HEK293T (cell line): Measurements from ENCODE around the gene UVSSA.

Experiments used
- CTCF ChIA-PET: fragments of 350-600 bp; formaldehyde crosslinking; extraction: SDS; loops from one replicate; lab custom pipeline; 2021; ENCODE audit warnings: antibody characterized with exemption, inconsistent platforms; lab: Yijun Ruan, JAX
- POLR2A ChIA-PET: fragments of 350-600 bp; formaldehyde crosslinking; extraction: SDS; loops from one replicate; lab custom pipeline; 2020; ENCODE audit warnings: antibody characterized with exemption, inconsistent platforms; lab: Yijun Ruan, JAX
- DNase-seq: peaks from one replicate; pipeline ENCODE4 v3.0.0; 2012; ENCODE audit warnings: mixed read lengths; ENCODE audit errors: extremely low spot score
- ARNT ChIP-seq: fragments of 450-650 bp; IDR thresholded peaks from 2 replicates; pipeline ENCODE4 v1.6.1; 2017; ENCODE audit warnings: mild to moderate bottlenecking
- BHLHE40 ChIP-seq: fragments of 450-650 bp; IDR thresholded peaks from 2 replicates; pipeline ENCODE4 v1.6.1; 2016; ENCODE audit warnings: mild to moderate bottlenecking, moderate library complexity, borderline replicate concordance
- CTBP1 ChIP-seq: fragments of 450-650 bp; IDR thresholded peaks from 2 replicates; pipeline ENCODE4 v1.6.1; 2016; ENCODE audit warnings: borderline replicate concordance
- ELF4 ChIP-seq: fragments of 450-650 bp; IDR thresholded peaks from 2 replicates; pipeline ENCODE4 v1.6.1; 2017; ENCODE audit warnings: antibody characterized with exemption
- FOXA1 ChIP-seq: fragments of 450-650 bp; IDR thresholded peaks from 2 replicates; pipeline ENCODE4 v1.6.1; 2016; ENCODE audit warnings: mild to moderate bottlenecking
- FOXK2 ChIP-seq: fragments of 450-650 bp; IDR thresholded peaks from 2 replicates; pipeline ENCODE4 v1.6.1; 2016; ENCODE audit warnings: mild to moderate bottlenecking
- FOXM1 ChIP-seq: fragments of 450-650 bp; IDR thresholded peaks from 2 replicates; pipeline ENCODE4 v1.6.1; 2017; ENCODE audit warnings: mild to moderate bottlenecking, borderline replicate concordance
- HDGF ChIP-seq: fragments of 450-650 bp; IDR thresholded peaks from 2 replicates; pipeline ENCODE4 v1.6.1; 2017; ENCODE audit warnings: antibody characterized with exemption, borderline replicate concordance
- L3MBTL2 ChIP-seq: fragments of 450-650 bp; conservative IDR thresholded peaks from 2 replicates; pipeline ENCODE4 v1.6.1; 2016; ENCODE audit warnings: mild to moderate bottlenecking
- LEF1 ChIP-seq: fragments of 450-650 bp; IDR thresholded peaks from 2 replicates; pipeline ENCODE4 v1.6.1; 2017; ENCODE audit warnings: mild to moderate bottlenecking, borderline replicate concordance
- NFRKB ChIP-seq: fragments of 450-650 bp; IDR thresholded peaks from 2 replicates; pipeline ENCODE4 v1.6.1; 2016; ENCODE audit warnings: mild to moderate bottlenecking, moderate library complexity
- SP1 ChIP-seq: fragments of 450-650 bp; IDR thresholded peaks from 2 replicates; pipeline ENCODE4 v1.6.1; 2017
- SUZ12 ChIP-seq: fragments of 450-650 bp; IDR thresholded peaks from 2 replicates; pipeline ENCODE4 v1.6.1; 2016; ENCODE audit warnings: mild to moderate bottlenecking
- TARDBP ChIP-seq: fragments of 450-650 bp; IDR thresholded peaks from 2 replicates; pipeline ENCODE4 v1.6.1; 2016
- ZNF384 ChIP-seq: fragments of 450-650 bp; IDR thresholded peaks from 2 replicates; pipeline ENCODE4 v1.6.1; 2016
- TF ChIP-seq, protein P1 (sequence below): fragments of 450-650 bp; IDR thresholded peaks from 2 replicates; pipeline ENCODE4 v1.6.1; 2016

UVSSA gene

DNA sequence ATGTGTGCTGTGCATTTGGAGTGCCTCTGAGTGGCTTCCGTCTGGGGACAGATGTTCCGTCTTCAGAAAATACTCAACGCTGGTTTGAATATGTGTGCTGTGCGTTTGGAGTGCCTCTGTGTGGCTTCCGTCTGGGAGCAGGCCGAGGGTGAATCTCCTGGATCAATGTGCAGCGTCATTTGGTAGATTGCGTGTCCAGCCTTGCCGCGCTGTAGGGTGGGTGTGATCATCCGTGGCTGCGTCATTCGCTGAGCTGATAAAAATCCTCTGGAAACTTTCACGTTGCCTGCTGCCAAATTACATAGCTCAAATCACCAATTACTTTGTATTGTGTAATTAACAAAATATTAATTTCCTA is 12.1 kb downstream of the UVSSA start:
- ChIA-PET POLR2A (no interaction called here), CTCF (no interaction called here)
- no peak for TF ChIP-seq L3MBTL2
- DNase-seq, result no peak

DNA sequence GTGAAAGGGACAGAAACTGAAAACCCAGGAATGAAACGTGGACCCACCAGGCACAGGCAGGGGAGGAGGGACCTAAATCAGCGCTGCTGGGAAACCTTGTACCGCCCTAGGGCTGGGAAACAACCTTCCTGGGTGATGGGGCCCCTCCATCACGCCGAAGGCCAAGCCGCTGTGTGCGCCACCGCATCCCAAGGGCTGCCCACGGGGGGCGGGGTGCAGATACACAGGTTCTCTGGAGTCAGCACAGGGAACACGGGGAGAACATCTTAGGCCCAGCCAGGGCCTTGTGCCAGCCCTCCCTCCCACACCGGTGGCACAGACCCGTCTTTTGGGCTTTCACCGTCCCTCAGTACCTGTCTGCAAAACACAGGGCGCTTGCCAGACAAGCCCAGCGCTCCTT is 13.0 kb downstream of the UVSSA start:
- CTCF ChIA-PET, result no interaction called here
- TF ChIP-seq SUZ12, result no peak
- POLR2A ChIA-PET, result no interaction called here
- DNase-seq, result no peak

DNA sequence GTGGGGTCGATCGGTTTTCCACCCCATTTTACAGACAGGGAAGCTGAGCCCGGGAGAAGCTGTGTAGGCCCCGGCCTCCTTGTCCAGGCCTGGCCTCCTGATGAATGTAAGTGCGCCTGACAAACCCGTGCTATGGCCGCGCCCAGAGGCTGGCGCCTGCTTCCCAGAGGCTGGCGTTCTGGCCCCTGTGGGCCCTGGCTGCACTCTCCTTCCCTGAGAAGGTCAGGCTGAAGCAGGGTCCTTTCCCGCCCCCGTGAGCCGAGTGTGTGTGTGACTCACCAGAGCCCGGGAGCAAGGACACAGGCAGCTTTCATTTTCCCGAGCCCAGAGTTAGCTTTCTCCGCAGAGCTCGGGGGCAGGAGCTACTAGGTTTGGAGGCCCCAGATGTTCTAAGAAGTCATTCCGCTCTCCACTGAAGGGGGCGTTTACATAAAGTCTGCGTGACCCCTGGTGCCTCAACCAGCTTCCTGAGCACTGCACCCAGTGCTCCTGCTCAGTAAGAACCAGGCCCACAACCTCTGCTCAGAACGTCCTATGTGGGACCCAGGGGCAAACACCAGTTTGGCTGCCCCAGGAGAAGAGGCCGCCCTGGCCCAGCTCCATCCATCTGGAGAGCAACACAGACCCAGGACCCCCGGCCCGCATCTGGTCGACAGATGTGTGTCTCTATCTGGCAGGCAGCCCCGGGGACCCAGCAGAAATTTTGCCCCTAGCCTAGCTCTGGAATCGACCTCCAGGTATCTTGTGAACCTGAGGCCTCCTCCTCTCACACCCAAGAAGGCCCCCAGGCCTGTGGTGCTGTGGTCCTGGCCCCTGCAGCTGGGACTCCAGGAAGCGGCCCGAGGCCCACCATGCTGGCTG is 13.6 kb downstream of the UVSSA start:
- CTCF ChIA-PET, result no interaction called here

DNA sequence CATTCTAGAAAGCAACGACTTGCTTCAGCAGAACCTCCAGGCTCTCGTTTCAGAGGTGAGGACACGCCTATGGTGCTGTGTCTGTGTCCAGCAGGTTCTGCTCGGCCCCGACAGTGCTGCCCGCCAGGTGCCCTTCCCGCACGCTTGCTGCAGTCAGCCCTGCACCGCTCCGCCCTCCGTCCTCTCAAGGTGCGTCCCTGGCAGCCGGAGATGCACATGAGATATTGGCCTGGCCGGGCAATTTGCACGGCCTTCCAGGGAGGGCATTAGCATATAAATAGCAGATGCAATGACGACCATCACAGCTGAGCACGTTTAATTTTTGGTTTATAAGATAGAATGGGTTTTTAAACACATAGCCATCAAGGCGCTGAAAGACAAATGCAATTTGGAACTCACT is 14.4 kb downstream of the UVSSA start:
- POLR2A ChIA-PET, result no interaction called here
- no peak for DNase-seq

More for the DNA sequence above, 13.6 kb downstream of the UVSSA start:
- TF ChIP-seq FOXK2 (no peak), ZNF384 (no peak), CTBP1 (no peak), BHLHE40 (no peak), FOXM1 (no peak)
- TF ChIP-seq, protein P1, sequence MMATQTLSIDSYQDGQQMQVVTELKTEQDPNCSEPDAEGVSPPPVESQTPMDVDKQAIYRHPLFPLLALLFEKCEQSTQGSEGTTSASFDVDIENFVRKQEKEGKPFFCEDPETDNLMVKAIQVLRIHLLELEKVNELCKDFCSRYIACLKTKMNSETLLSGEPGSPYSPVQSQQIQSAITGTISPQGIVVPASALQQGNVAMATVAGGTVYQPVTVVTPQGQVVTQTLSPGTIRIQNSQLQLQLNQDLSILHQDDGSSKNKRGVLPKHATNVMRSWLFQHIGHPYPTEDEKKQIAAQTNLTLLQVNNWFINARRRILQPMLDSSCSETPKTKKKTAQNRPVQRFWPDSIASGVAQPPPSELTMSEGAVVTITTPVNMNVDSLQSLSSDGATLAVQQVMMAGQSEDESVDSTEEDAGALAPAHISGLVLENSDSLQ, result no peak
- POLR2A ChIA-PET, result no interaction called here
- no peak for DNase-seq

DNA sequence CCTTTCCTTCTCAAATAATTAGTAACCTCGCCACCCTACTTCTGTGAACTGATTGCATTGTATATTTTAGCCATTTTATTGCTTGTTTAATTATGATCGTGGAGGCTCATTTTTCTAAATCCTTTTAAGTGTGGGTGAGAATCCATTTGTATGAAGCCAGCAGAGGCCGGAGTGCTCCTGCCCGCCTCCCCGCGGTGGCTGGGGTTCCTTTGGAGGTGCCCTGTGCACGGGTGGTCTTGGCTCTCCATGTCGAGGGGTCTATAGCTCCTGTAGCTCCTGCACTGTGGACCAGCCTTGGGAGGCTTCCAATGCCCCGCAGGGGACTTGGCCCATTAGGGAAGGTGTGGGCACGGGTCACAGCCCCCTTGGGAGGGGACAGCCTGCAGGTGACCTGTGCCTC is 15.0 kb downstream of the UVSSA start:
- POLR2A ChIA-PET, result no interaction called here
- DNase-seq, result no peak
- TF ChIP-seq ZNF384 (no peak), TARDBP (no peak), FOXM1 (no peak), HDGF (no peak), SP1 (no peak), CTBP1 (no peak), ARNT (no peak), NFRKB (no peak), SUZ12 (no peak), BHLHE40 (no peak), LEF1 (no peak), ELF4 (no peak), L3MBTL2 (no peak), FOXK2 (no peak), FOXA1 (no peak)
- TF ChIP-seq, protein P1, result no peak
- CTCF ChIA-PET, result no interaction called here

More for the DNA sequence above, 14.4 kb downstream of the UVSSA start:
- CTCF ChIA-PET, result no interaction called here
- TF ChIP-seq SUZ12 (no peak), FOXK2 (no peak), LEF1 (no peak), NFRKB (no peak), L3MBTL2 (no peak), BHLHE40 (no peak), ELF4 (no peak), CTBP1 (no peak), TARDBP (no peak), FOXA1 (no peak), HDGF (no peak), ZNF384 (no peak), FOXM1 (no peak), SP1 (no peak), ARNT (no peak)
- TF ChIP-seq, protein P1, result no peak

DNA sequence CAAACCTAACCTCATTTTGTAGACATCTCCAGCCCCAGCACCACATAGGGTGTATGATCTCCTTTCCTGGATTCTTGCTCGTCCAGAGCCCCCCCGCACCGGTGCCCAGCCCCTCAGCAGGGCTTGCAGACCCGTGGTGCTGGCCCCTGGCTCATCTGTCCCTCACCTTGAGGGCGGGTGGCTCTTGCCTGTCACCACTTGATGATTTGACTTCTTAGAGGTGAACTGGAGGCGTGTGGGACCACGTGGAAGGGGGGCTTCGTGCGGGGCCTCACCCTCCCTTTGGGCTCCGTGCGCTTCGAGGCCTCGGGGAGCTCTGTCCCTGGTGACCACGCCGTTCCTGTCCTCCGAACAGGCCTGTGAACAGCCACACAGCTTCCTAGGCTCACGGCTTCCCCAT is 15.5 kb downstream of the UVSSA start:
- TF ChIP-seq FOXM1 (no peak), FOXK2 (no peak), ARNT (no peak), HDGF (no peak), ELF4 (no peak)
- POLR2A ChIA-PET, result no interaction called here
- no peak for DNase-seq
- CTCF ChIA-PET, result no interaction called here

DNA sequence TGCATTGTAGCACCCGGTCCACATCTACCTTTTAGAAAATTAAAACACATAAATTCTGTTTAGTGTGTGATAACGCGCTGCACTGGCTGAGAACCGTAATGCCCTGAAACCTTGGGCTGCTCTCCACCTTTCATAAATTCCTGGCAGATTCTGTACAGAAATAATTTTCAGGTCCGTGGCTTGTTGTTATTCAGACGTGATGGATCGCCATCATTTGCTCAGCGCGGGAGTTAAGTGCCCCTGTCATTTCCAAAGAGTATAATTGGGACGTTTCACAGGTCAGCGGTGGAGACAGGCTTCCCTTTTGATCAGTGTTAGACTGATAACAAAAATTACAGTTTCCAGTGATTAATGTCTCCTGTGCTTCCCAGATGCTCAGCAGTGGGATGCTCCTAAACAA is 16.5 kb downstream of the UVSSA start:
- TF ChIP-seq FOXA1, result no peak
- no peak for TF ChIP-seq BHLHE40
- TF ChIP-seq, protein P1, result no peak
- TF ChIP-seq CTBP1, result no peak
- ChIA-PET CTCF (no interaction called here), POLR2A (no interaction called here)
- no peak for DNase-seq
